Ammon's horn (tissue), 1 donor: ENCODE measurements around the gene ITGB6.
"Not testable (repeated sequence)": the region's sequence is repeated elsewhere in the genome, so short reads cannot be mapped to it uniquely, and the experiment has no call there.

Source experiments
- DNase-seq: peaks from one replicate; pipeline ENCODE4 v3.0.0-alpha.2; 2016; ENCODE audit warnings: low spot score

Gene ITGB6

GRCh38 chr2:160181146-160181836 lies 18.8 kb downstream of the ITGB6 start:
- not testable (repeated sequence) for DNase-seq

- DNase-seq = not testable (repeated sequence)
Observed at GRCh38 chr2:160180690-160181089, 19.4 kb downstream of the ITGB6 start.

- no peak for DNase-seq
Observed at GRCh38 chr2:160180172-160180571, 19.9 kb downstream of the ITGB6 start.

- DNase-seq = no peak
Observed at GRCh38 chr2:160175169-160176134, 24.6 kb downstream of the ITGB6 start.

GRCh38 chr2:160174322-160174721 lies 25.8 kb downstream of the ITGB6 start:
- DNase-seq = no peak

- DNase-seq = no peak
Observed at GRCh38 chr2:160169988-160170387, 30.1 kb downstream of the ITGB6 start.

- DNase-seq = no peak
Observed at GRCh38 chr2:160169471-160169870, 30.6 kb downstream of the ITGB6 start.

GRCh38 chr2:160168878-160169277 lies 31.2 kb downstream of the ITGB6 start:
- no peak for DNase-seq

GRCh38 chr2:160167089-160167740 lies 32.9 kb downstream of the ITGB6 start:
- DNase-seq = no peak

- no peak for DNase-seq
Observed at GRCh38 chr2:160165996-160166395, 34.1 kb downstream of the ITGB6 start.

GRCh38 chr2:160165081-160165480 lies 35.0 kb downstream of the ITGB6 start:
- no peak for DNase-seq

GRCh38 chr2:160157861-160158829 lies 41.9 kb downstream of the ITGB6 start:
- no peak for DNase-seq

GRCh38 chr2:160156665-160157064 lies 43.4 kb downstream of the ITGB6 start:
- DNase-seq = no peak

GRCh38 chr2:160156100-160156499 lies 44.0 kb downstream of the ITGB6 start:
- no peak for DNase-seq

GRCh38 chr2:160148419-160148818 lies 51.7 kb downstream of the ITGB6 start:
- not testable (repeated sequence) for DNase-seq

- no peak for DNase-seq
Observed at GRCh38 chr2:160145471-160145870, 54.6 kb downstream of the ITGB6 start.

GRCh38 chr2:160144280-160144990 lies 55.6 kb downstream of the ITGB6 start:
- DNase-seq = no peak

- no peak for DNase-seq
Observed at GRCh38 chr2:160142472-160142871, 57.6 kb downstream of the ITGB6 start.

- DNase-seq = no peak
Observed at GRCh38 chr2:160141912-160142311, 58.2 kb downstream of the ITGB6 start.

GRCh38 chr2:160141419-160141818 lies 58.7 kb downstream of the ITGB6 start:
- DNase-seq = no peak

- no peak for DNase-seq
Observed at GRCh38 chr2:160140471-160140870, 59.6 kb downstream of the ITGB6 start.
